BLaER1 (cell line): Measurements from ENCODE around the gene ERICH6.

Source experiments
- H3K27ac ChIP-seq: shearing (Covaris generic); formaldehyde crosslinking; 2 replicates; pipeline ENCODE4 v1.8.1; 2022
- H3K27me3 ChIP-seq: shearing (Covaris generic); formaldehyde crosslinking; 2 replicates; pipeline ENCODE4 v1.8.1; 2022
- H3K36me3 ChIP-seq: shearing (Covaris generic); formaldehyde crosslinking; 2 replicates; pipeline ENCODE4 v1.8.1; 2022
- H3K4me1 ChIP-seq: shearing (Covaris generic); formaldehyde crosslinking; 2 replicates; pipeline ENCODE4 v1.8.1; 2022
- H3K4me2 ChIP-seq: shearing (Covaris generic); formaldehyde crosslinking; 2 replicates; pipeline ENCODE4 v1.8.1; 2022
- H3K4me3 ChIP-seq: shearing (Covaris generic); formaldehyde crosslinking; 2 replicates; pipeline ENCODE4 v1.8.1; 2022
- H3K9ac ChIP-seq: shearing (Covaris generic); formaldehyde crosslinking; 2 replicates; pipeline ENCODE4 v1.8.1; 2022
- H3K9me3 ChIP-seq: shearing (Covaris generic); formaldehyde crosslinking; 2 replicates; pipeline ENCODE4 v1.8.1; 2022
- H4K20me1 ChIP-seq: shearing (Covaris generic); formaldehyde crosslinking; 2 replicates; pipeline ENCODE4 v1.8.1; 2022
- Cebpa-rat ChIP-seq: shearing (Covaris generic); IDR thresholded peaks from 2 replicates; pipeline ENCODE4 v1.8.1; 2022

ERICH6 gene

GRCh38 chr3:150736903-150737832, 33.4 kb upstream of the ERICH6 start:
- peaks cover 29% of the 10 kb centered on the region for H3K36me3 ChIP-seq
- H3K4me2 ChIP-seq = peak overlapping the region; percentile 56
- TF ChIP-seq Cebpa-rat = peak; percentile 39; the same call in 1 of the 2 replicates
- H3K4me3 ChIP-seq = no peak overlapping the region
- H3K9ac ChIP-seq = no peak overlapping the region
- no peaks in the 10 kb centered on the region for H3K27me3 ChIP-seq
- peaks cover 63% of the 10 kb centered on the region for H3K4me1 ChIP-seq
- peaks cover 29% of the 10 kb centered on the region for H4K20me1 ChIP-seq
- no peaks in the 10 kb centered on the region for H3K9me3 ChIP-seq
- no peak overlapping the region for H3K27ac ChIP-seq

GRCh38 chr3:150736316-150736719, 32.6 kb upstream of the ERICH6 start:
- peaks cover 55% of the 10 kb centered on the region for H3K4me1 ChIP-seq
- no peaks in the 10 kb centered on the region for H3K9me3 ChIP-seq
- H3K9ac ChIP-seq = no peak overlapping the region
- TF ChIP-seq Cebpa-rat = no peak
- peaks cover 21% of the 10 kb centered on the region for H4K20me1 ChIP-seq
- H3K4me2 ChIP-seq = no peak overlapping the region
- H3K27ac ChIP-seq = no peak overlapping the region
- H3K4me3 ChIP-seq = no peak overlapping the region
- no peaks in the 10 kb centered on the region for H3K27me3 ChIP-seq
- peaks cover 21% of the 10 kb centered on the region for H3K36me3 ChIP-seq

GRCh38 chr3:150734795-150735119, 31.0 kb upstream of the ERICH6 start:
- Histone ChIP-seq H4K20me1 (peaks cover 6% of the 10 kb centered on the region), H3K27me3 (no peaks in the 10 kb centered on the region), H3K9ac (no peak overlapping the region), H3K4me1 (peaks cover 39% of the 10 kb centered on the region), H3K4me3 (no peak overlapping the region), H3K27ac (no peak overlapping the region), H3K36me3 (peaks cover 5% of the 10 kb centered on the region), H3K9me3 (no peaks in the 10 kb centered on the region), H3K4me2 (no peak overlapping the region)
- no peak for TF ChIP-seq Cebpa-rat

GRCh38 chr3:150733936-150734794, 30.4 kb upstream of the ERICH6 start:
- H3K4me3 ChIP-seq = no peak overlapping the region
- TF ChIP-seq Cebpa-rat = no peak

GRCh38 chr3:150733373-150733935, 29.7 kb upstream of the ERICH6 start:
- peaks cover 26% of the 10 kb centered on the region for H3K4me1 ChIP-seq
- peaks cover 3% of the 10 kb centered on the region; the same call in 1 of the 2 replicates for H3K36me3 ChIP-seq
- no peak overlapping the region for H3K9ac ChIP-seq
- H3K9me3 ChIP-seq = no peaks in the 10 kb centered on the region
- TF ChIP-seq Cebpa-rat = no peak
- peaks cover 4% of the 10 kb centered on the region; the same call in 1 of the 2 replicates for H4K20me1 ChIP-seq
- H3K27me3 ChIP-seq = no peaks in the 10 kb centered on the region
- peak overlapping the region; percentile 47 for H3K4me2 ChIP-seq
- H3K4me3 ChIP-seq = no peak overlapping the region
- H3K27ac ChIP-seq = no peak overlapping the region

More at GRCh38 chr3:150733936-150734794, 30.4 kb upstream of the ERICH6 start:
- no peaks in the 10 kb centered on the region for H3K27me3 ChIP-seq
- peaks cover 3% of the 10 kb centered on the region; the same call in 1 of the 2 replicates for H3K36me3 ChIP-seq
- peaks cover 4% of the 10 kb centered on the region; the same call in 1 of the 2 replicates for H4K20me1 ChIP-seq
- no peaks in the 10 kb centered on the region for H3K9me3 ChIP-seq
- H3K4me1 ChIP-seq = peaks cover 33% of the 10 kb centered on the region
- H3K9ac ChIP-seq = no peak overlapping the region
- peak overlapping the region; percentile 47 for H3K4me2 ChIP-seq
- no peak overlapping the region for H3K27ac ChIP-seq

- TF ChIP-seq Cebpa-rat = no peak
Observed at GRCh38 chr3:150729682-150730360, 26.1 kb upstream of the ERICH6 start.

GRCh38 chr3:150727653-150728502, 24.2 kb upstream of the ERICH6 start:
- peaks cover 14% of the 10 kb centered on the region for H3K4me1 ChIP-seq
- H3K4me3 ChIP-seq = no peak overlapping the region
- H3K9me3 ChIP-seq = no peaks in the 10 kb centered on the region
- no peaks in the 10 kb centered on the region for H4K20me1 ChIP-seq
- no peak overlapping the region for H3K4me2 ChIP-seq
- H3K9ac ChIP-seq = no peak overlapping the region
- no peak overlapping the region for H3K27ac ChIP-seq
- H3K27me3 ChIP-seq = no peaks in the 10 kb centered on the region
- no peak for TF ChIP-seq Cebpa-rat
- H3K36me3 ChIP-seq = no peaks in the 10 kb centered on the region

More at GRCh38 chr3:150729682-150730360, 26.1 kb upstream of the ERICH6 start:
- no peak overlapping the region for H3K27ac ChIP-seq
- H3K4me1 ChIP-seq = peaks cover 11% of the 10 kb centered on the region
- H3K9me3 ChIP-seq = no peaks in the 10 kb centered on the region
- H3K4me3 ChIP-seq = no peak overlapping the region
- no peak overlapping the region for H3K4me2 ChIP-seq
- H3K27me3 ChIP-seq = no peaks in the 10 kb centered on the region
- H4K20me1 ChIP-seq = no peaks in the 10 kb centered on the region
- no peaks in the 10 kb centered on the region; the same call in 1 of the 2 replicates for H3K36me3 ChIP-seq
- H3K9ac ChIP-seq = no peak overlapping the region

GRCh38 chr3:150725548-150725947, 21.8 kb upstream of the ERICH6 start:
- no peaks in the 10 kb centered on the region for H3K27me3 ChIP-seq
- H3K9me3 ChIP-seq = no peaks in the 10 kb centered on the region
- no peak overlapping the region for H3K4me3 ChIP-seq
- peaks cover 15% of the 10 kb centered on the region for H3K4me1 ChIP-seq
- no peak overlapping the region for H3K9ac ChIP-seq
- H3K27ac ChIP-seq = no peak overlapping the region
- no peak overlapping the region for H3K4me2 ChIP-seq
- TF ChIP-seq Cebpa-rat = no peak
- H4K20me1 ChIP-seq = no peaks in the 10 kb centered on the region
- H3K36me3 ChIP-seq = no peaks in the 10 kb centered on the region
